WTC11 (cell line): ENCODE data around the gene GIMAP8. TPM values are rescaled to one million over a fixed set of nuclear protein-coding genes. Genes with fewer than 3 reads are reported as not detected.

Source experiments
- ATAC-seq: fragments of 200-7000 bp; cut with Tn5 transposase; 2 replicates; pipeline ENCODE4 v1.10.0; 2021; ENCODE audit warnings: mild to moderate bottlenecking, moderate library complexity
- CTCF ChIA-PET: fragments of 300-600 bp; sonication (Branson Sonifier 250); formaldehyde crosslinking; loops from one replicate; lab custom pipeline; 2021; ENCODE audit warnings: antibody characterized with exemption; lab: Charles Lee
- POLR2A ChIA-PET: fragments of 350-600 bp; sonication (Branson Sonifier 250); formaldehyde crosslinking; loops from one replicate; lab custom pipeline; 2021; ENCODE audit warnings: antibody characterized with exemption; lab: Charles Lee
- DNase-seq: peaks from one replicate; pipeline ENCODE4 v3.0.0; 2021; ENCODE audit warnings: low spot score
- H3K27ac Mint-ChIP-seq: 2 replicates; pipeline ENCODE4 v1.8.0; 2021; ENCODE audit warnings: mixed read lengths
- H3K27me3 Mint-ChIP-seq: 2 replicates; pipeline ENCODE4 v1.8.0; 2021; ENCODE audit warnings: low read depth, mild to moderate bottlenecking, moderate library complexity, mixed read lengths
- H3K36me3 Mint-ChIP-seq: 2 replicates; pipeline ENCODE4 v1.8.0; 2021; ENCODE audit warnings: mixed read lengths
- H3K4me1 Mint-ChIP-seq: 2 replicates; pipeline ENCODE4 v1.8.0; 2022; ENCODE audit warnings: mixed read lengths
- H3K4me3 Mint-ChIP-seq: 2 replicates; pipeline ENCODE4 v1.8.0; 2021; ENCODE audit warnings: mild to moderate bottlenecking, moderate library complexity, mixed read lengths
- H3K9me3 Mint-ChIP-seq: 2 replicates; pipeline ENCODE4 v1.8.0; 2021; ENCODE audit warnings: mixed read lengths
- CREB1 ChIP-seq: sonication (generic); formaldehyde crosslinking; IDR thresholded peaks from 2 replicates; pipeline ENCODE4 v1.8.0; 2023; ENCODE audit warnings: mild to moderate bottlenecking, missing genetic modification reagents
- ETV6 ChIP-seq: sonication (generic); formaldehyde crosslinking; IDR thresholded peaks from 2 replicates; pipeline ENCODE4 v1.8.1; 2022; ENCODE audit warnings: mild to moderate bottlenecking, missing genetic modification reagents
- FOXK1 ChIP-seq: sonication (generic); formaldehyde crosslinking; IDR thresholded peaks from 2 replicates; pipeline ENCODE4 v1.8.0; 2022; ENCODE audit warnings: mild to moderate bottlenecking, moderate library complexity, missing genetic modification reagents
- IRF2 ChIP-seq: sonication (generic); formaldehyde crosslinking; IDR thresholded peaks from 2 replicates; pipeline ENCODE4 v1.8.0; 2022; ENCODE audit warnings: low read depth, missing genetic modification reagents, borderline replicate concordance
- MXD4 ChIP-seq: fragments of 250-450 bp; sonication (Bioruptor Pico); IDR thresholded peaks from 2 replicates; pipeline ENCODE4 v1.8.0; 2021; ENCODE audit warnings: mild to moderate bottlenecking, moderate library complexity, borderline replicate concordance
- MYBL2 ChIP-seq: sonication (generic); formaldehyde crosslinking; IDR thresholded peaks from 2 replicates; pipeline ENCODE4 v1.8.1; 2023; ENCODE audit warnings: mild to moderate bottlenecking, moderate library complexity, missing genetic modification reagents
- SMAD3 ChIP-seq: sonication (generic); formaldehyde crosslinking; IDR thresholded peaks from 2 replicates; pipeline ENCODE4 v1.8.0; 2022; ENCODE audit warnings: missing genetic modification reagents, mild to moderate bottlenecking, borderline replicate concordance
- SP1 ChIP-seq: sonication (generic); formaldehyde crosslinking; conservative IDR thresholded peaks from 2 replicates; pipeline ENCODE4 v1.8.1; 2022; ENCODE audit warnings: missing genetic modification reagents
- TCF7 ChIP-seq: sonication (generic); formaldehyde crosslinking; IDR thresholded peaks from 2 replicates; pipeline ENCODE4 v1.8.0; 2022; ENCODE audit warnings: mild to moderate bottlenecking, low read depth, missing genetic modification reagents, moderate library complexity
- TEAD1 ChIP-seq: sonication (generic); formaldehyde crosslinking; IDR thresholded peaks from 2 replicates; pipeline ENCODE4 v1.8.0; 2022; ENCODE audit warnings: mild to moderate bottlenecking, missing genetic modification reagents
- ZNF121 ChIP-seq: sonication (generic); formaldehyde crosslinking; IDR thresholded peaks from 2 replicates; pipeline ENCODE4 v1.8.0; 2023; ENCODE audit warnings: missing genetic modification reagents
- ZNF219 ChIP-seq: sonication (generic); formaldehyde crosslinking; IDR thresholded peaks from 2 replicates; pipeline ENCODE4 v1.8.0; 2023; ENCODE audit warnings: missing genetic modification reagents, mild to moderate bottlenecking, borderline replicate concordance
- total RNA-seq: library from RNA; stranded (reverse); gene quantifications from 3 replicates; pipeline ENCODE4 v1.2.3, GENCODE V29; 2021
- TF ChIP-seq, protein P1 (sequence below): sonication (generic); formaldehyde crosslinking; IDR thresholded peaks from 2 replicates; pipeline ENCODE4 v1.8.1; 2023; ENCODE audit warnings: mild to moderate bottlenecking, missing genetic modification reagents
- TF ChIP-seq, protein P2 (sequence below): sonication (generic); formaldehyde crosslinking; conservative IDR thresholded peaks from 2 replicates; pipeline ENCODE4 v1.8.1; 2023; ENCODE audit warnings: mild to moderate bottlenecking, low read depth, missing genetic modification reagents, moderate library complexity
- TF ChIP-seq, protein P3 (sequence below): sonication (generic); formaldehyde crosslinking; IDR thresholded peaks from 2 replicates; pipeline ENCODE4 v1.8.1; 2022; ENCODE audit warnings: low read depth, missing genetic modification reagents, borderline replicate concordance
- TF ChIP-seq, protein P4 (sequence below): sonication (generic); formaldehyde crosslinking; conservative IDR thresholded peaks from 2 replicates; pipeline ENCODE4 v1.8.1; 2022; ENCODE audit warnings: mild to moderate bottlenecking, missing genetic modification reagents
- TF ChIP-seq, protein P5 (sequence below): sonication (generic); formaldehyde crosslinking; IDR thresholded peaks from 2 replicates; pipeline ENCODE4 v1.8.0; 2022; ENCODE audit warnings: mild to moderate bottlenecking, missing genetic modification reagents
- TF ChIP-seq, protein P6 (sequence below): sonication (generic); formaldehyde crosslinking; IDR thresholded peaks from 2 replicates; pipeline ENCODE4 v1.8.1; 2023; ENCODE audit warnings: mild to moderate bottlenecking, moderate library complexity, missing genetic modification reagents
- TF ChIP-seq, protein P7 (sequence below): fragments of 200-600 bp; IDR thresholded peaks from 2 replicates; pipeline ENCODE4 v1.8.0; 2022; ENCODE audit warnings: antibody characterized with exemption
- TF ChIP-seq, protein P8 (sequence below): fragments of 250-450 bp; sonication (Bioruptor Pico); conservative IDR thresholded peaks from 2 replicates; pipeline ENCODE4 v1.9.0; 2021; ENCODE audit warnings: mild to moderate bottlenecking

The GIMAP8 gene
- total RNA-seq, 1 experiment from 2014 or later, result 0.09 TPM

DNA sequence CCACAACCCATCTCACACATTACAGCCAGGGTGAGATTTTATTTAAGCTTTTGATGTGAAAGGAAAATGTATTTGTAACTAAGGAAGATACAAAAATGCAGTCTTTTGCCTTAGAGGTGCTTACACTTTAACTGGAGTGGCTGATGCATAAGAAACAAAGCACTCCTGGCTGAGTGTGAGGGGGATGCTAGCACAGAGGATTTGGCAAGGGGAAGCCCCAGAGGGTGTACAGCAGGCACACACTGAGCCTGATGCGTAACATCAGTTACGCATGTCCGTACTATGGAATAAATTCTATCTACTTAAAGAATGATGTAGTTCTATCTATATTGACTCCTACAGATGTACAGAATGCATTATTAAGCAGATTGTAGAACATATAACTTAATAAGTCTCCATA lies 17.8 kb downstream of the GIMAP8 start (continued):
- TF ChIP-seq, protein P1, sequence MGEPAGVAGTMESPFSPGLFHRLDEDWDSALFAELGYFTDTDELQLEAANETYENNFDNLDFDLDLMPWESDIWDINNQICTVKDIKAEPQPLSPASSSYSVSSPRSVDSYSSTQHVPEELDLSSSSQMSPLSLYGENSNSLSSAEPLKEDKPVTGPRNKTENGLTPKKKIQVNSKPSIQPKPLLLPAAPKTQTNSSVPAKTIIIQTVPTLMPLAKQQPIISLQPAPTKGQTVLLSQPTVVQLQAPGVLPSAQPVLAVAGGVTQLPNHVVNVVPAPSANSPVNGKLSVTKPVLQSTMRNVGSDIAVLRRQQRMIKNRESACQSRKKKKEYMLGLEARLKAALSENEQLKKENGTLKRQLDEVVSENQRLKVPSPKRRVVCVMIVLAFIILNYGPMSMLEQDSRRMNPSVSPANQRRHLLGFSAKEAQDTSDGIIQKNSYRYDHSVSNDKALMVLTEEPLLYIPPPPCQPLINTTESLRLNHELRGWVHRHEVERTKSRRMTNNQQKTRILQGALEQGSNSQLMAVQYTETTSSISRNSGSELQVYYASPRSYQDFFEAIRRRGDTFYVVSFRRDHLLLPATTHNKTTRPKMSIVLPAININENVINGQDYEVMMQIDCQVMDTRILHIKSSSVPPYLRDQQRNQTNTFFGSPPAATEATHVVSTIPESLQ (CRISPR knock-in tag), result no peak
- TF ChIP-seq ZNF219 (CRISPR knock-in tag) (no peak), TCF7 (no peak), TEAD1 (CRISPR knock-in tag) (no peak)
- TF ChIP-seq, protein P2, sequence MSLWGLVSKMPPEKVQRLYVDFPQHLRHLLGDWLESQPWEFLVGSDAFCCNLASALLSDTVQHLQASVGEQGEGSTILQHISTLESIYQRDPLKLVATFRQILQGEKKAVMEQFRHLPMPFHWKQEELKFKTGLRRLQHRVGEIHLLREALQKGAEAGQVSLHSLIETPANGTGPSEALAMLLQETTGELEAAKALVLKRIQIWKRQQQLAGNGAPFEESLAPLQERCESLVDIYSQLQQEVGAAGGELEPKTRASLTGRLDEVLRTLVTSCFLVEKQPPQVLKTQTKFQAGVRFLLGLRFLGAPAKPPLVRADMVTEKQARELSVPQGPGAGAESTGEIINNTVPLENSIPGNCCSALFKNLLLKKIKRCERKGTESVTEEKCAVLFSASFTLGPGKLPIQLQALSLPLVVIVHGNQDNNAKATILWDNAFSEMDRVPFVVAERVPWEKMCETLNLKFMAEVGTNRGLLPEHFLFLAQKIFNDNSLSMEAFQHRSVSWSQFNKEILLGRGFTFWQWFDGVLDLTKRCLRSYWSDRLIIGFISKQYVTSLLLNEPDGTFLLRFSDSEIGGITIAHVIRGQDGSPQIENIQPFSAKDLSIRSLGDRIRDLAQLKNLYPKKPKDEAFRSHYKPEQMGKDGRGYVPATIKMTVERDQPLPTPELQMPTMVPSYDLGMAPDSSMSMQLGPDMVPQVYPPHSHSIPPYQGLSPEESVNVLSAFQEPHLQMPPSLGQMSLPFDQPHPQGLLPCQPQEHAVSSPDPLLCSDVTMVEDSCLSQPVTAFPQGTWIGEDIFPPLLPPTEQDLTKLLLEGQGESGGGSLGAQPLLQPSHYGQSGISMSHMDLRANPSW (CRISPR knock-in tag), result no peak
- TF ChIP-seq, protein P3, sequence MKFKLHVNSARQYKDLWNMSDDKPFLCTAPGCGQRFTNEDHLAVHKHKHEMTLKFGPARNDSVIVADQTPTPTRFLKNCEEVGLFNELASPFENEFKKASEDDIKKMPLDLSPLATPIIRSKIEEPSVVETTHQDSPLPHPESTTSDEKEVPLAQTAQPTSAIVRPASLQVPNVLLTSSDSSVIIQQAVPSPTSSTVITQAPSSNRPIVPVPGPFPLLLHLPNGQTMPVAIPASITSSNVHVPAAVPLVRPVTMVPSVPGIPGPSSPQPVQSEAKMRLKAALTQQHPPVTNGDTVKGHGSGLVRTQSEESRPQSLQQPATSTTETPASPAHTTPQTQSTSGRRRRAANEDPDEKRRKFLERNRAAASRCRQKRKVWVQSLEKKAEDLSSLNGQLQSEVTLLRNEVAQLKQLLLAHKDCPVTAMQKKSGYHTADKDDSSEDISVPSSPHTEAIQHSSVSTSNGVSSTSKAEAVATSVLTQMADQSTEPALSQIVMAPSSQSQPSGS, result no peak
- TF ChIP-seq, protein P4, sequence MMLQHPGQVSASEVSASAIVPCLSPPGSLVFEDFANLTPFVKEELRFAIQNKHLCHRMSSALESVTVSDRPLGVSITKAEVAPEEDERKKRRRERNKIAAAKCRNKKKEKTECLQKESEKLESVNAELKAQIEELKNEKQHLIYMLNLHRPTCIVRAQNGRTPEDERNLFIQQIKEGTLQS (CRISPR knock-in tag), result no peak
- TF ChIP-seq, all 79 proteins: peak for 0

DNA sequence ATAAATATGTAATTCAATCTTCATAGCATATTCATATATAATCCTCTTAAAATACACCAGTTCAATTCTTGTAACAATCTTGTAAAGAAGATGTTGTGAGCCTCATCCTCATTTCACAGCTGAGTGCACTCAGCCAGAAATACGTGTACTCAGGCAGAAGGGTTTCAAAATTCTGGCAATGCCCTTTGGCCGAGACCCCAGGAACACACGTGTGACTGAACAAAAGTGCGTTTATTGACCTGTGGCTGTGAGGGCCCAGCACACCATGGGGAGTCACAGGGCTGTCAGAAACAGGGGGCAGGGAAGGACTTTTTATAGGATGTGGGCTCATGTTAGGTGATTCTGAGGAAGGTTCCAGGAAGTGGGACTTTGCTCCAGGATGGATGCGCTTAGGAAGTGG lies 21.5 kb downstream of the GIMAP8 start:
- peaks cover 35% of the 10 kb centered on the region for H3K27me3 Mint-ChIP-seq
- TF ChIP-seq SP1, result no peak
- TF ChIP-seq, protein P5, sequence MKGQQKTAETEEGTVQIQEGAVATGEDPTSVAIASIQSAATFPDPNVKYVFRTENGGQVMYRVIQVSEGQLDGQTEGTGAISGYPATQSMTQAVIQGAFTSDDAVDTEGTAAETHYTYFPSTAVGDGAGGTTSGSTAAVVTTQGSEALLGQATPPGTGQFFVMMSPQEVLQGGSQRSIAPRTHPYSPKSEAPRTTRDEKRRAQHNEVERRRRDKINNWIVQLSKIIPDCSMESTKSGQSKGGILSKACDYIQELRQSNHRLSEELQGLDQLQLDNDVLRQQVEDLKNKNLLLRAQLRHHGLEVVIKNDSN, result no peak
- TF ChIP-seq, protein P6, sequence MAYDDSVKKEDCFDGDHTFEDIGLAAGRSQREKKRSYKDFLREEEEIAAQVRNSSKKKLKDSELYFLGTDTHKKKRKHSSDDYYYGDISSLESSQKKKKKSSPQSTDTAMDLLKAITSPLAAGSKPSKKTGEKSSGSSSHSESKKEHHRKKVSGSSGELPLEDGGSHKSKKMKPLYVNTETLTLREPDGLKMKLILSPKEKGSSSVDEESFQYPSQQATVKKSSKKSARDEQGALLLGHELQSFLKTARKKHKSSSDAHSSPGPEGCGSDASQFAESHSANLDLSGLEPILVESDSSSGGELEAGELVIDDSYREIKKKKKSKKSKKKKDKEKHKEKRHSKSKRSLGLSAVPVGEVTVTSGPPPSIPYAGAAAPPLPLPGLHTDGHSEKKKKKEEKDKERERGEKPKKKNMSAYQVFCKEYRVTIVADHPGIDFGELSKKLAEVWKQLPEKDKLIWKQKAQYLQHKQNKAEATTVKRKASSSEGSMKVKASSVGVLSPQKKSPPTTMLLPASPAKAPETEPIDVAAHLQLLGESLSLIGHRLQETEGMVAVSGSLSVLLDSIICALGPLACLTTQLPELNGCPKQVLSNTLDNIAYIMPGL (CRISPR knock-in tag), result no peak
- TF ChIP-seq ETV6 (CRISPR knock-in tag), result no peak
- TF ChIP-seq SMAD3, result no peak
- TF ChIP-seq IRF2 (CRISPR knock-in tag), result no peak
- no peak for TF ChIP-seq CREB1 (CRISPR knock-in tag)
- no peak for TF ChIP-seq FOXK1 (CRISPR knock-in tag)
- TF ChIP-seq, protein P7, sequence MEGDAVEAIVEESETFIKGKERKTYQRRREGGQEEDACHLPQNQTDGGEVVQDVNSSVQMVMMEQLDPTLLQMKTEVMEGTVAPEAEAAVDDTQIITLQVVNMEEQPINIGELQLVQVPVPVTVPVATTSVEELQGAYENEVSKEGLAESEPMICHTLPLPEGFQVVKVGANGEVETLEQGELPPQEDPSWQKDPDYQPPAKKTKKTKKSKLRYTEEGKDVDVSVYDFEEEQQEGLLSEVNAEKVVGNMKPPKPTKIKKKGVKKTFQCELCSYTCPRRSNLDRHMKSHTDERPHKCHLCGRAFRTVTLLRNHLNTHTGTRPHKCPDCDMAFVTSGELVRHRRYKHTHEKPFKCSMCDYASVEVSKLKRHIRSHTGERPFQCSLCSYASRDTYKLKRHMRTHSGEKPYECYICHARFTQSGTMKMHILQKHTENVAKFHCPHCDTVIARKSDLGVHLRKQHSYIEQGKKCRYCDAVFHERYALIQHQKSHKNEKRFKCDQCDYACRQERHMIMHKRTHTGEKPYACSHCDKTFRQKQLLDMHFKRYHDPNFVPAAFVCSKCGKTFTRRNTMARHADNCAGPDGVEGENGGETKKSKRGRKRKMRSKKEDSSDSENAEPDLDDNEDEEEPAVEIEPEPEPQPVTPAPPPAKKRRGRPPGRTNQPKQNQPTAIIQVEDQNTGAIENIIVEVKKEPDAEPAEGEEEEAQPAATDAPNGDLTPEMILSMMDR, result no peak
- TF ChIP-seq MXD4, result no peak
- no peak for TF ChIP-seq ZNF121 (CRISPR knock-in tag)
- TF ChIP-seq, protein P8, sequence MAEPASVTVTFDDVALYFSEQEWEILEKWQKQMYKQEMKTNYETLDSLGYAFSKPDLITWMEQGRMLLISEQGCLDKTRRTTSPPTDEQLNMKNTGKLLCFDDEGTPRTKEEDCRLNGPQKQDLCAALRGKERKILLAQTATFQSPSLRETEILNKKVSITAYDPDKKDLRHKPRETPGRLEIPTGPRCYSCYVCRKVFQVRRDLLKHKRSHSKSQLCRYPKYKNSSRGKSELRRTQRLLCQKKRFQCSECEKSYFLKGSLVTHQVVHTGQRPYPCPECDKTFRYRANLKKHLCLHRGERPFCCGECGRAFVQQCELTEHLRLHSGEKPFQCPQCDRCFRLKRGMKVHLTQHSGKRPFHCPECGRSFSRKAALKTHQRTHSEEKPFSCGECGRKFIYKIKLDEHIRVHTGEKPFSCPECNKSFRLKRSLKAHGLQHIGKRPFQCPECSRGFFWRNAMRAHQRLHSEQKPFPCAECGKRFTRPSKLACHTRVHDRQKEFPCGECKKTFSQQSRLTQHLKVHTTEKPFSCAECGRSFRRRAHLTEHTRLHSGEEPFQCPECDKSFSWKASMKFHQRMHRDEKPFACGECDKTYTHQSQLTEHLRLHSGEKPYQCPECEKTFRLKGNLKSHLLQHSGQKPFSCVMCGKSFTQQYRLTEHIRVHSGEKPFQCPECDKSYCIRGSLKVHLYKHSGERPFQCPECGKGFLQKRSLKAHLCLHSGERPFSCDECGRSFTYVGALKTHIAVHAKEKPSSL, result no peak
- TF ChIP-seq ZNF219 (CRISPR knock-in tag), result no peak
- TF ChIP-seq MYBL2, result no peak
- POLR2A ChIA-PET, result no interaction called here
- no peak for DNase-seq
- H3K27ac Mint-ChIP-seq, result no peak overlapping the region
- ATAC-seq, result no peak
- CTCF ChIA-PET, result no interaction called here
- no peaks in the 10 kb centered on the region for H3K36me3 Mint-ChIP-seq
- H3K9me3 Mint-ChIP-seq, result peaks cover 20% of the 10 kb centered on the region
- peaks cover 4% of the 10 kb centered on the region; the same call in 1 of the 2 replicates for H3K4me1 Mint-ChIP-seq
- no peak overlapping the region for H3K4me3 Mint-ChIP-seq
